H1 (cell line): ENCODE data around the gene PLBD2. TPM values are rescaled to one million over a fixed set of nuclear protein-coding genes. Genes with fewer than 3 reads are reported as not detected.

ENCODE experiments used
- ATF3 ChIP-seq: IDR thresholded peaks from 2 replicates; pipeline ENCODE4 v1.6.1; 2011; ENCODE audit warnings: low read depth, mild to moderate bottlenecking, low read length; ENCODE audit not compliant: insufficient read depth
- CHD7 ChIP-seq: fragments of 300-600 bp; sonication (generic); IDR thresholded peaks from 2 replicates; pipeline ENCODE4 v1.7.1; 2012; ENCODE audit warnings: low read length, moderate library complexity, mild to moderate bottlenecking, inconsistent platforms; ENCODE audit not compliant: insufficient replicate concordance
- CREB1 ChIP-seq: IDR thresholded peaks from 2 replicates; pipeline ENCODE4 v1.6.1; 2012; ENCODE audit warnings: inconsistent platforms
- KDM4A ChIP-seq: IDR thresholded peaks from one replicate; pipeline ENCODE4 v1.7.1; 2012; ENCODE audit warnings: low read depth, mild to moderate bottlenecking, moderate library complexity, low read length, inconsistent platforms; ENCODE audit not compliant: severe bottlenecking
- MAFK ChIP-seq: IDR thresholded peaks from 2 replicates; pipeline ENCODE4 v1.6.1; 2012; ENCODE audit warnings: low read depth, mild to moderate bottlenecking, improper control_type of control experiment, low read length
- RAD21 ChIP-seq, 2 experiments: IDR thresholded peaks in 1 of 2; conservative IDR thresholded peaks in 1 of 2; 2 replicates each; pipeline ENCODE4 v1.6.1; 2011; ENCODE audit warnings: low read depth in 2 of 2, low read length in 2 of 2, improper control_type of control experiment in 1 of 2, inconsistent platforms in 1 of 2, mild to moderate bottlenecking in 1 of 2, moderate library complexity in 1 of 2
- SP1 ChIP-seq: IDR thresholded peaks from 2 replicates; pipeline ENCODE4 v1.6.1; 2011; ENCODE audit warnings: low read depth, low read length
- SP4 ChIP-seq: IDR thresholded peaks from 2 replicates; pipeline ENCODE4 v1.6.1; 2012; ENCODE audit warnings: low read length, inconsistent platforms
- SUZ12 ChIP-seq: fragments of 200-600 bp; sonication (generic); IDR thresholded peaks from 2 replicates; pipeline ENCODE4 v1.6.1; 2012; ENCODE audit warnings: mild to moderate bottlenecking, inconsistent platforms, low read length, moderate library complexity, mixed read lengths
- polyA plus RNA-seq, 7 experiments: library from polyadenylated mRNA; depleted of rRNA in 3 of 7; stranded (reverse) in 5 of 7; unstranded in 2 of 7; fragments of >200 nt in 5 of 7; fragments of 200-250 nt in 2 of 7; gene quantifications; 1 replicate in 5 of 7; 2 replicates in 1 of 7; 4 replicates in 1 of 7; pipeline versions ENCODE4 v1.2.1 to v1.2.3, GENCODE V29; 2011 to 2013; ENCODE audit warnings: missing spikeins in 2 of 7, mixed read lengths in 2 of 7
- total RNA-seq: library from RNA; stranded (reverse); fragmentation: NEBNext Ultra II Directional; extraction: Animal tissue kit (Norgen Biotek cat#: 25700); gene quantifications from 2 replicates; pipeline ENCODE4 v1.2.1, GENCODE V29; 2021

PLBD2 gene
- total and polyA plus RNA-seq, 2 of the 8 experiments (the other 6 are each of a cell fraction or from before 2014, with no cell fraction given) = 16.8 to 33.5 TPM

DNA sequence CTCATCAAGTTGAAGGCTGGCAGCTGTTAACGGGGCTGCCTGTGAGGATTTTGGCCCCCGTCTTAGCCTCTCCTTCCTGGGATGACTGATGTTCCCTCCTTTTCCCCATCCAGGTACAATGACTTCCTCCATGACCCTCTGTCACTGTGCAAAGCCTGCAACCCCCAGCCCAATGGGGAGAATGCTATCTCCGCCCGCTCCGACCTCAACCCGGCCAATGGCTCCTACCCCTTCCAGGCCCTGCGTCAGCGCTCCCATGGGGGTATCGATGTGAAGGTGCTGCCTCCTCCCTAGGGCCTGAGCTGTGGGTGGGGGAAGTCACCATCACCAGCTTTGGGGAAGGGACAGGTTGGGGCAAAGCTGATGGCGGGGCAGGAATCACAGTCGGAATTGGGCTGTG, 29.2 kb downstream of the PLBD2 start (continued):
- TF ChIP-seq SP1 = no peak
- TF ChIP-seq ATF3 = no peak
- TF ChIP-seq MAFK = no peak
- no peak for TF ChIP-seq KDM4A
- TF ChIP-seq SUZ12 = no peak
- TF ChIP-seq CREB1 = no peak
- no peak for TF ChIP-seq CHD7
- no peak for TF ChIP-seq RAD21 (IDR thresholded peaks at IDR 0.05 in 1 of 2, conservative IDR thresholded peaks at IDR 0.05 in 1 of 2; ENCODE audit: low read depth in 2 of 2, low read length in 2 of 2)
- no peak for TF ChIP-seq SP4
